GM12864 (cell line): ENCODE data around the gene VSIG8.
"Not testable (repeated sequence)": the region's sequence is repeated elsewhere in the genome, so short reads cannot be mapped to it uniquely, and the experiment has no call there.

Source experiments
- DNase-seq: peaks from one replicate; pipeline ENCODE4 v3.0.0-alpha.2; 2011; ENCODE audit warnings: low read depth
- H3K4me3 ChIP-seq: 2 replicates; pipeline ENCODE4 v1.5.1; 2011; ENCODE audit warnings: mild to moderate bottlenecking, low read depth, low read length, control low read depth
- TF ChIP-seq, protein P1 (sequence below): IDR thresholded peaks from 2 replicates; pipeline ENCODE4 v1.5.1; 2011; ENCODE audit warnings: low read depth, mild to moderate bottlenecking, moderate library complexity, low read length, control low read depth, inconsistent platforms; ENCODE audit errors: missing control alignments

VSIG8 gene

GRCh38 chr1:159900086-159900680 lies 37.7 kb upstream of the VSIG8 start, which contains the start of gene CFAP45:
Gene CFAP45 (minus strand): TSS chr1:159900165. CDS start chr1:159900098, 67 bp downstream.
- no peak for DNase-seq
- TF ChIP-seq, protein P1, sequence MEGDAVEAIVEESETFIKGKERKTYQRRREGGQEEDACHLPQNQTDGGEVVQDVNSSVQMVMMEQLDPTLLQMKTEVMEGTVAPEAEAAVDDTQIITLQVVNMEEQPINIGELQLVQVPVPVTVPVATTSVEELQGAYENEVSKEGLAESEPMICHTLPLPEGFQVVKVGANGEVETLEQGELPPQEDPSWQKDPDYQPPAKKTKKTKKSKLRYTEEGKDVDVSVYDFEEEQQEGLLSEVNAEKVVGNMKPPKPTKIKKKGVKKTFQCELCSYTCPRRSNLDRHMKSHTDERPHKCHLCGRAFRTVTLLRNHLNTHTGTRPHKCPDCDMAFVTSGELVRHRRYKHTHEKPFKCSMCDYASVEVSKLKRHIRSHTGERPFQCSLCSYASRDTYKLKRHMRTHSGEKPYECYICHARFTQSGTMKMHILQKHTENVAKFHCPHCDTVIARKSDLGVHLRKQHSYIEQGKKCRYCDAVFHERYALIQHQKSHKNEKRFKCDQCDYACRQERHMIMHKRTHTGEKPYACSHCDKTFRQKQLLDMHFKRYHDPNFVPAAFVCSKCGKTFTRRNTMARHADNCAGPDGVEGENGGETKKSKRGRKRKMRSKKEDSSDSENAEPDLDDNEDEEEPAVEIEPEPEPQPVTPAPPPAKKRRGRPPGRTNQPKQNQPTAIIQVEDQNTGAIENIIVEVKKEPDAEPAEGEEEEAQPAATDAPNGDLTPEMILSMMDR = no peak
- H3K4me3 ChIP-seq = no peak within 1 kb of the TSS

- not testable (repeated sequence) for H3K4me3 ChIP-seq, DNase-seq
Observed at GRCh38 chr1:159899634-159900033, 37.2 kb upstream of the VSIG8 start.

DNA sequence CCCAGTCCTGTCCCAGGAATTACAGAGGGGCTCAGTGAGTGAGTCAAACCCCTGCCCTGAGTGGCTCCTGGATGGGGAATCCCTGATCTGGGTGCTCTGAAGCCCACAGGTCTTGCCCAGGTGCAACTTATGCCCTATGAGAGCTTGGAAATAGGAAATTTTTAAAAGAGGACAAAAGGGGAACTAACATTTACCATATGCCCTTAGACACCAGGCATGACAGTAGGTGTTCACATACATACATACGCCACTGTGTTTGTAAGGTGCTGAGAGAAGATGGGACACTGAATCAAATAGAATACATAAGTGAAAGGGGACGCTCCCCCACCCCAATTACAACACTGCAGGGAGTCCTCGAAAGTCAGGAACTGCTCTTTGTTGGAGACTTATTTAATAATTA lies 36.1 kb upstream of the VSIG8 start:
- no peak for DNase-seq
- TF ChIP-seq, protein P1 = no peak
- no peak overlapping the region for H3K4me3 ChIP-seq

DNA sequence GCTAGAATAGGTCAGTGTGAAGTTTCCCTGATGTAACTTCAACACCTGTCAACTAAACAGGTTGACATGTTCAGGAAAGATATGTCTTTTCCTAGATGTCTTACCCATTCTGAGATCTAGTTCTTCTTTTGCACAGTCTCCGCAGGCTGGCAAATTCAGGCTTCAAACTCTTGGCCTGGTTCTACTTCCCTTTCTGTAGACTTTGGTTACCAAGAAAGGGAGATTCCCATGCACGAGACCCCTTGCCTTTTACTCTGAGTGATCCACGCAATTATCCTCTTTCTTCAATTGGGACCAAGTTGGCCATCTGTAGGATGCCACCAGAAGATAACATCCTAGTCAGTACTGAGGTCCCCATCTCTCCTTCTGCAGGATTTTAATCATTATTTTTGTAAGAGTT lies 35.5 kb upstream of the VSIG8 start:
- H3K4me3 ChIP-seq = no peak overlapping the region
- DNase-seq = no peak
- TF ChIP-seq, protein P1 = no peak

GRCh38 chr1:159896546-159896930 lies 34.1 kb upstream of the VSIG8 start:
- no peak overlapping the region for H3K4me3 ChIP-seq
- DNase-seq = no peak
- TF ChIP-seq, protein P1 = no peak

DNA sequence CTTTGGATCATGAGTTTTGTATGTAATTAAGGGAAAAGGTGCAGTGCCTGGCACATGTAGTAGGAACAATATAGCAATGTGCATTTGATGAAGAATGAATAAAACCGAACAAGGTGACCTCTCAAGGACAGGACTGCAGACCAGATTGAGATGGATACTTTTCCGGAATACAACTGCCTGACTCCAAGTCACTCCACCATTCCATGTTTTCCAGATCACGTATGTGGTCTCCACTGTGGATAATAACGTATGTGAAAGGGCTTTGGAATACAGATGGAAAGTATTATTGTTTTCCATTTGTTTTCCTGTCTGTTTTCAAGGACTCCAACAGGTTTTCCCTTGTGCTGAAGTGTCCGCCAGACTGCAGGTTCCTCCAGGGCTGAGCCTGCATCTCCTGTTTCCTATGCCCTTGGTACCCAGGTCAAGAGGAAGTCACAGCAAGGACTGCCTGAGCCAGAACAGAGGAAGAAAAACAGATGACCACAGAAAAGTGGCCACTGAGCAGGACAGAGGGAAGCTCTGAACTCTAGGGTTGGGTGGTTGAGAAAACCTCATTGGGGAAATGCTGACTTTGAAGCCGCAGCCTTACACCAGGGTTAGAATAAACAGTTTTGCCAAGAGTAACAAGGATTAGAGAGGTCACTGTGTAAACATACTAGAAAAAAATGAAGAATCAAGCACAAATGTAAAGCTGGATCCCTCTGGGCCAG lies 33.5 kb upstream of the VSIG8 start:
- no peak for DNase-seq
- TF ChIP-seq, protein P1 = no peak
- no peak overlapping the region for H3K4me3 ChIP-seq

- DNase-seq = no peak
- TF ChIP-seq, protein P1 = no peak
- no peak overlapping the region for H3K4me3 ChIP-seq
Observed at GRCh38 chr1:159895286-159895685, 32.8 kb upstream of the VSIG8 start.
